Measurements from ENCODE around the gene NUF2. TPM values are rescaled to one million over a fixed set of nuclear protein-coding genes. Genes with fewer than 3 reads are reported as not detected.

NUF2 gene
- total and polyA plus RNA-seq, 2 of the 4 experiments (the other 2 are of a cell fraction) = 13.0 to 18.5 TPM

GRCh38 chr1:163321311-163322305 lies at the start of gene NUF2 (continued):
- TF ChIP-seq FOS (IDR thresholded peaks at IDR 0.05; ENCODE audit: low read depth, low read length) = 0 out of 2 replicates have a peak, but pooled peaks have one; percentile 16
- TF ChIP-seq RAD21 (IDR thresholded peaks at IDR 0.05; ENCODE audit: low read length) = no peak
- no peak for TF ChIP-seq RFX5 (IDR thresholded peaks at IDR 0.05; ENCODE audit: low read depth, low read length)
- TF ChIP-seq RCOR1 (IDR thresholded peaks at IDR 0.05; ENCODE audit: insufficient replicate concordance, low read length) = peak; percentile 91
- no peak; the same call in 1 of the 2 replicates for TF ChIP-seq BHLHE40 (IDR thresholded peaks at IDR 0.05; ENCODE audit: low read depth, low read length)
- TF ChIP-seq CEBPB (IDR thresholded peaks at IDR 0.05; ENCODE audit: low read depth, low read length) = no peak
- 0 out of 2 replicates have a peak, but pooled peaks have one; percentile 49 for TF ChIP-seq CHD1 (IDR thresholded peaks at IDR 0.05; ENCODE audit: low read depth, low read length)
